DOHH2 (cell line): ENCODE results near the gene COBLL1.

Experiments used
- H3F3A ChIP-seq: fragments of 200-600 bp; sonication (generic), shearing (Covaris generic); 2 replicates; pipeline ENCODE4 v1.6.0; 2016; ENCODE audit warnings: antibody characterized with exemption, mild to moderate bottlenecking; ENCODE audit not compliant: control insufficient read depth, insufficient read depth
- H3K27ac ChIP-seq: fragments of 200-600 bp; sonication (generic); 2 replicates; pipeline ENCODE4 v1.5.1; 2014; ENCODE audit warnings: low read depth, mild to moderate bottlenecking, low read length, moderate library complexity
- H3K27me3 ChIP-seq: fragments of 200-600 bp; sonication (generic); 2 replicates; pipeline ENCODE4 v1.6.1; 2014; ENCODE audit warnings: mild to moderate bottlenecking, low read length, mixed read lengths; ENCODE audit not compliant: control insufficient read depth
- H3K36me3 ChIP-seq: fragments of 200-600 bp; sonication (generic); 2 replicates; pipeline ENCODE4 v1.6.1; 2014; ENCODE audit warnings: mild to moderate bottlenecking, low read length, moderate library complexity, mixed read lengths; ENCODE audit not compliant: control insufficient read depth
- H3K4me1 ChIP-seq: fragments of 200-600 bp; sonication (generic); 2 replicates; pipeline ENCODE4 v1.6.1; 2014; ENCODE audit warnings: mild to moderate bottlenecking, low read length, mixed read lengths; ENCODE audit not compliant: control insufficient read depth
- H3K4me2 ChIP-seq: fragments of 200-600 bp; sonication (generic); 2 replicates; pipeline ENCODE4 v1.6.0; 2014; ENCODE audit warnings: mild to moderate bottlenecking, low read length, moderate library complexity
- H3K4me3 ChIP-seq: fragments of 200-600 bp; sonication (generic); 2 replicates; pipeline ENCODE4 v1.5.1; 2014; ENCODE audit warnings: mild to moderate bottlenecking, low read length, mixed read lengths
- H3K79me2 ChIP-seq: fragments of 200-600 bp; sonication (generic); 2 replicates; pipeline ENCODE4 v1.6.1; 2014; ENCODE audit warnings: mild to moderate bottlenecking, low read length, mixed read lengths; ENCODE audit not compliant: control insufficient read depth
- H3K9me2 ChIP-seq: fragments of 200-600 bp; sonication (generic); replicated peaks from 2 replicates; pipeline ENCODE4 v1.6.1; 2014; ENCODE audit warnings: mild to moderate bottlenecking, low read length, mixed read lengths; ENCODE audit not compliant: control insufficient read depth
- H3K9me3 ChIP-seq: fragments of 200-600 bp; sonication (generic); 2 replicates; pipeline ENCODE4 v1.6.1; 2014; ENCODE audit warnings: antibody characterized with exemption, low read length, mixed read lengths; ENCODE audit not compliant: control insufficient read depth, insufficient read depth
- H4K20me1 ChIP-seq: fragments of 200-600 bp; sonication (generic); 2 replicates; pipeline ENCODE4 v1.6.0; 2014; ENCODE audit warnings: low read depth, mild to moderate bottlenecking, antibody characterized with exemption, low read length, moderate library complexity; ENCODE audit not compliant: control insufficient read depth, insufficient read depth
- CTCF ChIP-seq: fragments of 200-600 bp; sonication (generic); IDR thresholded peaks from one replicate; pipeline ENCODE4 v1.5.1; 2014; ENCODE audit warnings: antibody characterized with exemption, mild to moderate bottlenecking, low read depth, low read length; ENCODE audit not compliant: poor library complexity, severe bottlenecking
- EZH2phosphoT487 ChIP-seq: fragments of 200-600 bp; sonication (generic); IDR thresholded peaks from 2 replicates; pipeline ENCODE4 v1.6.1; 2017; ENCODE audit warnings: borderline replicate concordance, mild to moderate bottlenecking, antibody characterized with exemption, low read length, moderate library complexity, mixed read lengths

The COBLL1 gene

DNA sequence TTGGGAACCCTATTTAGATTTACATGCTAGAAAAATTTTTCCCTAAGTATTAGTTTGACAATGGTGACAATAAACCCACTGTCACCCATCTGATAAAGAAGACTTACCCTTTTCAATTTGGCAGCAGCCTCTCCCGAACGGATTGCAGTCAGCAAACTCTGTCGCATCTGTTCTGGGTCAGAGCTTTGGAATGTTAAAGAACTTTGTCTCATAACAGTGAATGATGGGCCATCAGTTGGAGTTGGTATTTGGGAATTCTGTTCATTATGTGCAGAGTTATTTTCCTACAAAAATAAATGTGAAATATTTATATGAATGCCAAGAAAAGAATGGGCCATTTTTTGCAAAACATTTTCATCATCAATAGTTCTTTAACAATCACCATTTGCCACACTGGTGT is 149.5 kb downstream of the COBLL1 start:
- Histone ChIP-seq H3K27ac (no peak overlapping the region), H3K79me2 (no peaks in the 10 kb centered on the region), H3K4me3 (no peak overlapping the region), H3K9me3 (no peaks in the 10 kb centered on the region), H3K36me3 (peaks cover 11% of the 10 kb centered on the region; the same call in 1 of the 2 replicates), H4K20me1 (no peaks in the 10 kb centered on the region), H3F3A (no peaks in the 10 kb centered on the region), H3K9me2 (no peaks in the 10 kb centered on the region), H3K27me3 (no peaks in the 10 kb centered on the region), H3K4me2 (no peak overlapping the region), H3K4me1 (no peaks in the 10 kb centered on the region)
- no peak for TF ChIP-seq EZH2phosphoT487
- TF ChIP-seq CTCF: no peak

- Histone ChIP-seq H3K27ac (no peak overlapping the region), H3K9me2 (no peaks in the 10 kb centered on the region), H3K4me2 (no peak overlapping the region), H3K79me2 (no peaks in the 10 kb centered on the region), H3K36me3 (peaks cover 9% of the 10 kb centered on the region; the same call in 1 of the 2 replicates), H3K4me3 (no peak overlapping the region), H3K4me1 (no peaks in the 10 kb centered on the region), H3F3A (no peaks in the 10 kb centered on the region), H4K20me1 (no peaks in the 10 kb centered on the region), H3K27me3 (no peaks in the 10 kb centered on the region), H3K9me3 (no peaks in the 10 kb centered on the region)
- TF ChIP-seq EZH2phosphoT487: no peak
- TF ChIP-seq CTCF: no peak
Measured at GRCh38 chr2:164691346-164691887, 150.2 kb downstream of the COBLL1 start.

DNA sequence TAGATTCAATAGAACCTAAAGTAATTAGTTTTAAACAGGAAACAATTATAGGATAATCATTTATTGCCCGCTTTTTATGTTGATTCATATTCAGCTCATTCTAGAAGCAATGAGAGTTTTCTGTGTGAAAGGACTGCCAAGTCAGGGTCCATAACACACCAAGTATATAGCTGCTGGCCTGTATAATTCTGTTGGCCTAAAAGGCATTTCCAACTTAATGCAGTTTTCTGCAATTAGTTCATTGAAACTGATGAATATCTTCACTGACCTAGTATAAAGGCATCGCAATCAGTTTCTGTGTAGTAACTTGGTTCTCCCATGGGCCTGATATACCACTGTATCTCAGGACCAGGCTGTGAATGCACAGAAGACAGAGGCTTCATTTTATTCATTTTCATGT is 151.3 kb downstream of the COBLL1 start:
- H3K9me2 ChIP-seq: no peaks in the 10 kb centered on the region
- no peaks in the 10 kb centered on the region for H3F3A ChIP-seq
- H3K9me3 ChIP-seq: no peaks in the 10 kb centered on the region
- H3K27me3 ChIP-seq: no peaks in the 10 kb centered on the region
- H3K27ac ChIP-seq: no peak overlapping the region
- H3K36me3 ChIP-seq: peaks cover 4% of the 10 kb centered on the region; the same call in 1 of the 2 replicates
- no peak overlapping the region for H3K4me3 ChIP-seq
- H3K4me2 ChIP-seq: no peak overlapping the region
- H3K4me1 ChIP-seq: no peaks in the 10 kb centered on the region
- TF ChIP-seq EZH2phosphoT487 (no peak), CTCF (no peak)
- H4K20me1 ChIP-seq: no peaks in the 10 kb centered on the region
- H3K79me2 ChIP-seq: no peaks in the 10 kb centered on the region
